ENCODE data around the gene ECPAS. TPM values are rescaled to one million over a fixed set of nuclear protein-coding genes. Genes with fewer than 3 reads are reported as not detected.
"Not testable (repeated sequence)": the region's sequence is repeated elsewhere in the genome, so short reads cannot be mapped to it uniquely, and the experiment has no call there.

ECPAS gene
- total RNA-seq, 1 donor from 2014 or later = 84.9 TPM

- peaks cover 4% of the 10 kb centered on the region for H3K4me1 ChIP-seq
- no peak overlapping the region for H3K4me3 ChIP-seq
- no peaks in the 10 kb centered on the region for H3K27me3 ChIP-seq
- peaks cover 9% of the 10 kb centered on the region for H3K36me3 ChIP-seq
- H3K27ac ChIP-seq = no peak overlapping the region
- H3K9me3 ChIP-seq = no peaks in the 10 kb centered on the region
- DNase-seq (no peak), ATAC-seq (no peak)
- intact Hi-C loops (cut with DNase I) = no loop called here
- TF ChIP-seq CTCF (IDR thresholded peaks at IDR 0.05) = no peak
Observed at GRCh38 chr9:111451570-111451969, 32.6 kb downstream of the ECPAS start.

- Histone ChIP-seq H3K36me3 (peaks cover 14% of the 10 kb centered on the region), H3K27me3 (no peaks in the 10 kb centered on the region), H3K9me3 (no peaks in the 10 kb centered on the region), H3K27ac (no peak overlapping the region), H3K4me1 (no peaks in the 10 kb centered on the region), H3K4me3 (no peak overlapping the region)
- no peak for TF ChIP-seq CTCF (IDR thresholded peaks at IDR 0.05)
- no peak for ATAC-seq
- no peak for DNase-seq
- intact Hi-C loops (cut with DNase I) = no loop called here
Observed at GRCh38 chr9:111450124-111450523, 34.1 kb downstream of the ECPAS start.

- DNase-seq (no peak), ATAC-seq (no peak)
- H3K36me3 ChIP-seq = peaks cover 14% of the 10 kb centered on the region
- no peak overlapping the region for H3K4me3 ChIP-seq
- no peaks in the 10 kb centered on the region for H3K27me3 ChIP-seq
- TF ChIP-seq CTCF (IDR thresholded peaks at IDR 0.05) = no peak
- H3K27ac ChIP-seq = no peak overlapping the region
- intact Hi-C loops (cut with DNase I) = no loop called here
- H3K4me1 ChIP-seq = no peaks in the 10 kb centered on the region
- no peaks in the 10 kb centered on the region for H3K9me3 ChIP-seq
Observed at GRCh38 chr9:111449705-111450104, 34.5 kb downstream of the ECPAS start.

- H3K9me3 ChIP-seq; H3K27me3 ChIP-seq; intact Hi-C loops (cut with DNase I); H3K4me1 ChIP-seq; H3K4me3 ChIP-seq; DNase-seq; H3K27ac ChIP-seq; ATAC-seq: not testable (repeated sequence)
- H3K36me3 ChIP-seq = peaks cover 47% of the 10 kb centered on the region
Observed at GRCh38 chr9:111445799-111446198, 38.4 kb downstream of the ECPAS start.

- ATAC-seq = no peak
- DNase-seq = no peak
- no peaks in the 10 kb centered on the region for H3K4me1 ChIP-seq
- intact Hi-C loops (cut with DNase I) = no loop called here
- no peak overlapping the region for H3K27ac ChIP-seq
- no peak overlapping the region for H3K4me3 ChIP-seq
- peaks cover 66% of the 10 kb centered on the region for H3K36me3 ChIP-seq
- no peaks in the 10 kb centered on the region for H3K27me3 ChIP-seq
- no peak for TF ChIP-seq CTCF (IDR thresholded peaks at IDR 0.05)
- no peaks in the 10 kb centered on the region for H3K9me3 ChIP-seq
Observed at GRCh38 chr9:111443454-111443853, 40.7 kb downstream of the ECPAS start.

GRCh38 chr9:111442360-111443027 lies 41.7 kb downstream of the ECPAS start:
- ATAC-seq (no peak), DNase-seq (no peak)
- Histone ChIP-seq H3K4me3 (no peak overlapping the region), H3K27ac (no peak overlapping the region), H3K4me1 (no peaks in the 10 kb centered on the region), H3K36me3 (peaks cover 75% of the 10 kb centered on the region), H3K27me3 (no peaks in the 10 kb centered on the region), H3K9me3 (no peaks in the 10 kb centered on the region)
- no peak for TF ChIP-seq CTCF (IDR thresholded peaks at IDR 0.05)
- intact Hi-C loops (cut with DNase I) = no loop called here

Data from upper lobe of right lung (tissue), 1 donor.